ENCODE measurements around the gene SMIM44.

Gene SMIM44

GRCh38 chr19:3454656-3455392 lies 28.4 kb downstream of the SMIM44 start:
- no peak for TF ChIP-seq CTCF (IDR thresholded peaks at IDR 0.05)

GRCh38 chr19:3453840-3454239 lies 29.4 kb downstream of the SMIM44 start:
- TF ChIP-seq CTCF (IDR thresholded peaks at IDR 0.05) = no peak

- no peak for TF ChIP-seq CTCF (IDR thresholded peaks at IDR 0.05)
Observed at GRCh38 chr19:3452171-3452941, 30.9 kb downstream of the SMIM44 start.

- no peak for TF ChIP-seq CTCF (IDR thresholded peaks at IDR 0.05)
Observed at GRCh38 chr19:3451451-3451866, 31.8 kb downstream of the SMIM44 start.

- TF ChIP-seq CTCF (IDR thresholded peaks at IDR 0.05) = no peak
Observed at GRCh38 chr19:3450796-3451411, 32.3 kb downstream of the SMIM44 start.

- no peak for TF ChIP-seq CTCF (IDR thresholded peaks at IDR 0.05)
Observed at GRCh38 chr19:3448616-3449334, 34.5 kb downstream of the SMIM44 start.

GRCh38 chr19:3444695-3445234 lies 38.5 kb downstream of the SMIM44 start:
- no peak for TF ChIP-seq CTCF (IDR thresholded peaks at IDR 0.05)
